ENCODE results near the gene C1orf198.

- TF ChIP-seq CTCF (IDR thresholded peaks at IDR 0.05), result no peak
- no peak for TF ChIP-seq EZH2 (IDR thresholded peaks at IDR 0.05)
Measured at GRCh38 chr1:230879778-230880177, 11.5 kb upstream of the C1orf198 start.

Data from neural progenitor cell (in vitro differentiated cells).